DOHH2 (cell line): ENCODE measurements around the gene TMOD4.

Experiments used
- H3F3A ChIP-seq: fragments of 200-600 bp; sonication (generic), shearing (Covaris generic); 2 replicates; pipeline ENCODE4 v1.6.0; 2016; ENCODE audit warnings: antibody characterized with exemption, mild to moderate bottlenecking; ENCODE audit not compliant: control insufficient read depth, insufficient read depth
- H3K27ac ChIP-seq: fragments of 200-600 bp; sonication (generic); 2 replicates; pipeline ENCODE4 v1.5.1; 2014; ENCODE audit warnings: low read depth, mild to moderate bottlenecking, low read length, moderate library complexity
- H3K27me3 ChIP-seq: fragments of 200-600 bp; sonication (generic); 2 replicates; pipeline ENCODE4 v1.6.1; 2014; ENCODE audit warnings: mild to moderate bottlenecking, low read length, mixed read lengths; ENCODE audit not compliant: control insufficient read depth
- H3K36me3 ChIP-seq: fragments of 200-600 bp; sonication (generic); 2 replicates; pipeline ENCODE4 v1.6.1; 2014; ENCODE audit warnings: mild to moderate bottlenecking, low read length, moderate library complexity, mixed read lengths; ENCODE audit not compliant: control insufficient read depth
- H3K4me1 ChIP-seq: fragments of 200-600 bp; sonication (generic); 2 replicates; pipeline ENCODE4 v1.6.1; 2014; ENCODE audit warnings: mild to moderate bottlenecking, low read length, mixed read lengths; ENCODE audit not compliant: control insufficient read depth
- H3K4me2 ChIP-seq: fragments of 200-600 bp; sonication (generic); 2 replicates; pipeline ENCODE4 v1.6.0; 2014; ENCODE audit warnings: mild to moderate bottlenecking, low read length, moderate library complexity
- H3K4me3 ChIP-seq: fragments of 200-600 bp; sonication (generic); 2 replicates; pipeline ENCODE4 v1.5.1; 2014; ENCODE audit warnings: mild to moderate bottlenecking, low read length, mixed read lengths
- H3K79me2 ChIP-seq: fragments of 200-600 bp; sonication (generic); 2 replicates; pipeline ENCODE4 v1.6.1; 2014; ENCODE audit warnings: mild to moderate bottlenecking, low read length, mixed read lengths; ENCODE audit not compliant: control insufficient read depth
- H3K9me2 ChIP-seq: fragments of 200-600 bp; sonication (generic); replicated peaks from 2 replicates; pipeline ENCODE4 v1.6.1; 2014; ENCODE audit warnings: mild to moderate bottlenecking, low read length, mixed read lengths; ENCODE audit not compliant: control insufficient read depth
- H3K9me3 ChIP-seq: fragments of 200-600 bp; sonication (generic); 2 replicates; pipeline ENCODE4 v1.6.1; 2014; ENCODE audit warnings: antibody characterized with exemption, low read length, mixed read lengths; ENCODE audit not compliant: control insufficient read depth, insufficient read depth
- H4K20me1 ChIP-seq: fragments of 200-600 bp; sonication (generic); 2 replicates; pipeline ENCODE4 v1.6.0; 2014; ENCODE audit warnings: low read depth, mild to moderate bottlenecking, antibody characterized with exemption, low read length, moderate library complexity; ENCODE audit not compliant: control insufficient read depth, insufficient read depth
- EZH2phosphoT487 ChIP-seq: fragments of 200-600 bp; sonication (generic); IDR thresholded peaks from 2 replicates; pipeline ENCODE4 v1.6.1; 2017; ENCODE audit warnings: borderline replicate concordance, mild to moderate bottlenecking, antibody characterized with exemption, low read length, moderate library complexity, mixed read lengths
- TF ChIP-seq, protein P1 (sequence below): fragments of 200-600 bp; sonication (generic); IDR thresholded peaks from one replicate; pipeline ENCODE4 v1.5.1; 2014; ENCODE audit warnings: antibody characterized with exemption, mild to moderate bottlenecking, low read depth, low read length; ENCODE audit not compliant: poor library complexity, severe bottlenecking

Gene TMOD4

DNA sequence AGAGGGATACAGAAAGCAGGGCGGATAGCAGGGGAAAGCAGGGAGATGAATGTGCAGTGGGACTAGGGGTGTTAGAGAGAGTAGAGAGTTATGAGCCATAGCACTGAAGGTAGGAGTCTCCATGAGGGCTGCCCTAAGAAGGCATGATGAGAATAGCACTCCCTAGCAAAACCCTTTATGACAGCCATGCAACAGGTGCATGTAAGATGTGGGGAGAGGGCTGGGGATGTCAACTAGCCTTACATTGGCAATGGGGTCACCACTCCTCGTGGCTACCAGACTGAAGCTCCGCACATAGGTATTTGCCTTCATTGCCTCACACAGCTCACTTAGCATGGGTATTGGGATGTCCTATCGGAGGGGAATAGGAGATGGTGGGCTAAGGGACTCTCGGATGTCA, 4.6 kb downstream of the TMOD4 start:
- TF ChIP-seq, protein P1, sequence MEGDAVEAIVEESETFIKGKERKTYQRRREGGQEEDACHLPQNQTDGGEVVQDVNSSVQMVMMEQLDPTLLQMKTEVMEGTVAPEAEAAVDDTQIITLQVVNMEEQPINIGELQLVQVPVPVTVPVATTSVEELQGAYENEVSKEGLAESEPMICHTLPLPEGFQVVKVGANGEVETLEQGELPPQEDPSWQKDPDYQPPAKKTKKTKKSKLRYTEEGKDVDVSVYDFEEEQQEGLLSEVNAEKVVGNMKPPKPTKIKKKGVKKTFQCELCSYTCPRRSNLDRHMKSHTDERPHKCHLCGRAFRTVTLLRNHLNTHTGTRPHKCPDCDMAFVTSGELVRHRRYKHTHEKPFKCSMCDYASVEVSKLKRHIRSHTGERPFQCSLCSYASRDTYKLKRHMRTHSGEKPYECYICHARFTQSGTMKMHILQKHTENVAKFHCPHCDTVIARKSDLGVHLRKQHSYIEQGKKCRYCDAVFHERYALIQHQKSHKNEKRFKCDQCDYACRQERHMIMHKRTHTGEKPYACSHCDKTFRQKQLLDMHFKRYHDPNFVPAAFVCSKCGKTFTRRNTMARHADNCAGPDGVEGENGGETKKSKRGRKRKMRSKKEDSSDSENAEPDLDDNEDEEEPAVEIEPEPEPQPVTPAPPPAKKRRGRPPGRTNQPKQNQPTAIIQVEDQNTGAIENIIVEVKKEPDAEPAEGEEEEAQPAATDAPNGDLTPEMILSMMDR: no peak
- TF ChIP-seq EZH2phosphoT487: no peak
- peaks cover 65% of the 10 kb centered on the region for H3K36me3 ChIP-seq

DNA sequence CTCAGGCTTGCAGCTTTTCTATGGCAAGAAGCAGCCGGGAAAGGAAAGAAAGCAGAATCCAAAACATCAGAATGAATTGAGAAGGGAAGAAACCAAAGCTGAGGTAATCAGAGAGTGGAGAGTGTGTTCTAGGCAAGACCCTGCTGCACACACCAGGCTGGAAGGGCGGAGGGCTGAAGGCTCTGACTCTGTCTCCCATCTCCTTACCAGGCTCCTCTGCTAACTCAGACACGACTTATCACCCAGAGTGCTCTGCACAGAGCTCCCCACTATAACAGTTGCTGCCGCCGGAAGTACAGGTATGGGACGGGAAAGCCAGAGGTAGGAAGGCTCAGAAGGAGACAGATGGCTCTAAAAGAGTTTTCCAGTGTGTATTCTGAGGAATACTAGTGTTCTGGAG, 8.7 kb downstream of the TMOD4 start:
- no peaks in the 10 kb centered on the region for H3K9me3 ChIP-seq
- H3K27ac ChIP-seq: no peak overlapping the region
- H3K9me2 ChIP-seq: no peaks in the 10 kb centered on the region
- H4K20me1 ChIP-seq: no peaks in the 10 kb centered on the region
- H3K36me3 ChIP-seq: peaks cover 50% of the 10 kb centered on the region
- TF ChIP-seq, protein P1: no peak
- no peak for TF ChIP-seq EZH2phosphoT487
- no peaks in the 10 kb centered on the region for H3K27me3 ChIP-seq
- H3K4me3 ChIP-seq: peak overlapping the region; percentile 91
- H3F3A ChIP-seq: 0 out of 2 replicates have a peak, but pooled peaks cover 6% of the 10 kb centered on the region
- peak overlapping the region; percentile 84 for H3K4me2 ChIP-seq
- peaks cover 31% of the 10 kb centered on the region for H3K79me2 ChIP-seq
- H3K4me1 ChIP-seq: peaks cover 23% of the 10 kb centered on the region

More for the DNA sequence above, 4.6 kb downstream of the TMOD4 start:
- no peak overlapping the region for H3K4me3 ChIP-seq
- no peak overlapping the region for H3K4me2 ChIP-seq
- H3F3A ChIP-seq: peaks cover 3% of the 10 kb centered on the region; the same call in 1 of the 2 replicates
- H3K4me1 ChIP-seq: peaks cover 8% of the 10 kb centered on the region
- H3K9me2 ChIP-seq: no peaks in the 10 kb centered on the region
- peaks cover 13% of the 10 kb centered on the region for H3K79me2 ChIP-seq
- H3K27ac ChIP-seq: no peak overlapping the region
- H3K27me3 ChIP-seq: no peaks in the 10 kb centered on the region
- H3K9me3 ChIP-seq: no peaks in the 10 kb centered on the region
- no peaks in the 10 kb centered on the region for H4K20me1 ChIP-seq

DNA sequence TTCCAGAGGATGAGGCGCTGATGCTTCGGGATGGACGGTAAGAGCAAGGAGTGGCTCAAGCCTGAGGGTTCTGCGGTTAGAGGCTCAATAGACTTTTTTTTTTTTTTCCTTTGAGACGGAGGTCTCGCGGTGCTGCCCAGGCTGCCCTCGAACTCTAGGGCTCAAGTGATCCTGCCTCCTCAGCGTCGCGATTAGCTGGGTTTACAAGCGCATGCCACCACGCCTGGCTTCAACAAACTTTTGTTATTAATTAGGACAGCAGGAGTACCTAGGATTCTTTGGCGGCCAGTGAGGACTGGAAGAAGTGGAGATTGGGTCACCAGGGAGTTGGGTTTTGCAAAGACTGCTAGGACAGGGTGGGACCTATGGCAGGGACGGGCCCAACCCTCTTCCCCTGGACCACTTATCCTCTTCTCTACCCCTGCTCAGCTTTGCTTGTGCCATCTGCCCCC, 9.2 kb downstream of the TMOD4 start:
- TF ChIP-seq, protein P1: no peak
- peak overlapping the region; percentile 84 for H3K4me2 ChIP-seq
- peaks cover 23% of the 10 kb centered on the region for H3K4me1 ChIP-seq
- H3F3A ChIP-seq: peaks cover 10% of the 10 kb centered on the region; the same call in 1 of the 2 replicates
- H3K9me2 ChIP-seq: no peaks in the 10 kb centered on the region
- no peaks in the 10 kb centered on the region for H4K20me1 ChIP-seq
- H3K27ac ChIP-seq: peak overlapping the region; percentile 45; the same call in 1 of the 2 replicates
- H3K9me3 ChIP-seq: no peaks in the 10 kb centered on the region
- H3K27me3 ChIP-seq: no peaks in the 10 kb centered on the region
- H3K4me3 ChIP-seq: peak overlapping the region; percentile 91
- peaks cover 49% of the 10 kb centered on the region for H3K36me3 ChIP-seq
- H3K79me2 ChIP-seq: peaks cover 31% of the 10 kb centered on the region
